Uterus (tissue), 4 donors: ENCODE measurements around the gene MOG. TPM values are rescaled to one million over a fixed set of nuclear protein-coding genes. Genes with fewer than 3 reads are reported as not detected.

Experiments
- DNase-seq, 2 donors: peaks; one replicate each; pipeline ENCODE4 v3.0.0-alpha.2; 2019 to 2020
- H3K27ac ChIP-seq, 2 donors: fragments of 200-600 bp; sonication (generic); 1 replicate in 1 of 2; 2 replicates in 1 of 2; pipeline ENCODE4 v1.5.1; 2016 to 2018
- H3K27me3 ChIP-seq, 2 donors: fragments of 200-600 bp; sonication (generic); one replicate each; pipeline ENCODE4 v1.5.1; 2018 to 2019; ENCODE audit warnings: control low read depth in 1 of 2
- H3K36me3 ChIP-seq, 2 donors: fragments of 200-600 bp; sonication (generic); one replicate each; pipeline ENCODE4 v1.5.1; 2019; ENCODE audit warnings: control low read depth in 1 of 2
- H3K4me1 ChIP-seq, 2 donors: fragments of 200-600 bp; sonication (generic); one replicate each; pipeline ENCODE4 v1.5.1; 2018 to 2019; ENCODE audit warnings: control low read depth in 1 of 2
- H3K4me3 ChIP-seq, 2 donors: fragments of 200-600 bp; sonication (generic); 1 replicate in 1 of 2; 2 replicates in 1 of 2; pipeline ENCODE4 v1.5.1; 2018 to 2019; ENCODE audit warnings: mild to moderate bottlenecking in 1 of 2
- H3K9me3 ChIP-seq, 2 donors: fragments of 200-600 bp; sonication (generic); one replicate each; pipeline ENCODE4 v1.5.1; 2019; ENCODE audit warnings: control low read depth in 1 of 2
- POLR2A ChIP-seq, 2 donors: fragments of 450-650 bp; IDR thresholded peaks; one replicate each; pipeline ENCODE4 v1.6.1; 2016; ENCODE audit warnings: antibody characterized with exemption in 2 of 2, mild to moderate bottlenecking in 1 of 2, moderate library complexity in 1 of 2
- intact Hi-C: fragments of 100-400 bp; cut with DNase I; formaldehyde crosslinking; loops from one replicate; pipeline ENCODE4 v1.15.1; 2023; ENCODE audit warnings: low total_unique reads
- total RNA-seq, 4 donors: library from RNA; depleted of rRNA in 3 of 4; stranded (reverse); fragments of >200 nt in 3 of 4; gene quantifications; one replicate each; pipeline versions ENCODE4 v1.1.0 to v1.2.4, GENCODE V29; 2014 to 2023
- TF ChIP-seq, protein P1 (sequence below), 4 experiments: fragments of 200-600 bp in 2 of 4; fragments of 450-650 bp in 2 of 4; sonication (generic) in 2 of 4; IDR thresholded peaks; one replicate each; pipeline ENCODE4 v1.5.1; 2016 to 2019; ENCODE audit warnings: antibody characterized with exemption in 4 of 4, mild to moderate bottlenecking in 2 of 4, moderate library complexity in 1 of 4
- donor health status: DM: yes; HTN: yes; CAD: no.

Gene MOG
- total RNA-seq, 4 donors from 2014 or later = not detected

DNA sequence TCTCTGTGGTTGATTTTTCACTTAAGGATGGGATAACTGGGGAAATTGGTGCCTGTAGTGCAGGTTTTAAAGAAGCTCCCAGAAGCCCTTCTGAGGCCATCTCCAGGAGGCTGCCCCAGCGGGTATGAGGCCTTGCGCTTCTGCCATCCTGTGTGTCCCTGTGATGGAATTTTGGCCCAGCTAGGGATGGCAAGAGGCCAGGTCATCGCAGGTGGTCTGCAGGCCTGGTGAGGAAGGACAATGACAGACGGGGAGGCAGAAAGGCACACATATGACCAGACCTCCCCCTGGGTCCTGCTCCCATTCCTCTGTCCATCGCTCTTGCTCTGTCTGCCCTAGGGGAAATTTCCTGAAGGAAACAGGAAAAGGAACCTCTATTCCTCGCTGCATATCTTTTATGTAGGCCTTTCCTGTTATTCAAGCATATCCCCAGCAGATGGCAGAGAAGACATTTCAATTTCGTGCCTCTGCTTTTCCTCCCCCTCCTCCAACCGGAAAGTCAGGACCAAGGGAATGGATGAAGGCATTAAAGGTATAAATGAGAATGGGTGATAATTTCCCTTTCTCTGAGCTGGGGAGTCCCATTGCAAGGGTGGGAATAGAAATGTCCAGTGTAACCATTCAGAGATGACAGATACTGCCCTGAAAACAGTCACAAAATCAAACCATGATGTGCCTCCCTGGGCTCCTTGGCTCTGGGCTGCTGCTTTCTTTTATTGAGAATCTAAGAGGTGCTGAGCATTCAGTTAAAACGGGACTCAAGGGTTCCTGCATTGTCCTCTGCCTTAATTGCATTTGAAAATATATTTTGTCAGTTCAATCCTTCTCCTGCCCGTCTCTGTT lies 48.7 kb downstream of the MOG start:
- Histone ChIP-seq H3K27me3 (no peaks in the 10 kb centered on the region), H3K27ac (no peak overlapping the region), H3K4me3 (no peak overlapping the region), H3K9me3 (no peaks in the 10 kb centered on the region), H3K4me1 (no peaks in the 10 kb centered on the region), H3K36me3 (no peaks in the 10 kb centered on the region)
- DNase-seq = peak in 1 of 2 donors; percentile 40
- TF ChIP-seq, protein P1, sequence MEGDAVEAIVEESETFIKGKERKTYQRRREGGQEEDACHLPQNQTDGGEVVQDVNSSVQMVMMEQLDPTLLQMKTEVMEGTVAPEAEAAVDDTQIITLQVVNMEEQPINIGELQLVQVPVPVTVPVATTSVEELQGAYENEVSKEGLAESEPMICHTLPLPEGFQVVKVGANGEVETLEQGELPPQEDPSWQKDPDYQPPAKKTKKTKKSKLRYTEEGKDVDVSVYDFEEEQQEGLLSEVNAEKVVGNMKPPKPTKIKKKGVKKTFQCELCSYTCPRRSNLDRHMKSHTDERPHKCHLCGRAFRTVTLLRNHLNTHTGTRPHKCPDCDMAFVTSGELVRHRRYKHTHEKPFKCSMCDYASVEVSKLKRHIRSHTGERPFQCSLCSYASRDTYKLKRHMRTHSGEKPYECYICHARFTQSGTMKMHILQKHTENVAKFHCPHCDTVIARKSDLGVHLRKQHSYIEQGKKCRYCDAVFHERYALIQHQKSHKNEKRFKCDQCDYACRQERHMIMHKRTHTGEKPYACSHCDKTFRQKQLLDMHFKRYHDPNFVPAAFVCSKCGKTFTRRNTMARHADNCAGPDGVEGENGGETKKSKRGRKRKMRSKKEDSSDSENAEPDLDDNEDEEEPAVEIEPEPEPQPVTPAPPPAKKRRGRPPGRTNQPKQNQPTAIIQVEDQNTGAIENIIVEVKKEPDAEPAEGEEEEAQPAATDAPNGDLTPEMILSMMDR (IDR thresholded peaks at IDR 0.05) = peak; percentile 47 to 80 (median 66)
- TF ChIP-seq POLR2A (IDR thresholded peaks at IDR 0.05) = no peak
- intact Hi-C loops = loop anchor here (10.0 kb wide), 1 partner anchor 129 kb away; no protein-coding TSS in a partner anchor

DNA sequence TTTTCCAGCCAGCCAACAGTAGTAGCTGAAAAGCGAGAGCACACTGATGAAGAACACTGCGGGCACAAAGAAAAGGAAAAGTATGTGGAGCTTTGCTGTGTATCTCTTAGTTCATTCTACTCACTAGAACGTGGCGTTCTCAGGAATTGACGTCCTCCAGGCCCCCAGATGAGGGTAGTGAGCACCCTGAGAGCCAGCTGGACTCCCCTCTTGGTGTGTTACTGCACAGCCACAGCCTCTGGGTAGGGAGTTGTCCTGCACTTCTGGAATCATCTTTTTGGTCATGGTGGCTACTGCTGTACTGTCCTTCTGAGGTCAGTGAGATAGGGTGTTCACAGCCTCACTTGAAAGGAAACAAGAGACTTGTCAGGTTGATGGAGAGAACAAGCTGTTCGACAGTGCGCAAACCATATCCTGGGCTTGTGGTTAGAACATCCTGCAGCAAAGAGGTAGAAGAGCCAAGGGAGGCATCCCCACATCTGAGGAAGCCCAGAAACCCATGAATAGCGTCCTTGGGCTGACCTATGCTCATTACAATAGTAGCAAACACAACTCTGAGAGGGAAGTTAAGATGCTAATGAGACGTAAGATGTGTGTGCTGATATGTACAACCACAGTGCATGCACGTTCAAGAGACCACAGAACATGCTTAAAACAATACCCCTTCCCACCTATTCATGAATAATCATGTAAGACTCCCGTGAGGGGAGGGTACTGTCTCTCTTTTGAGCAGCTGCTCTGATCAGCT lies 51.7 kb downstream of the MOG start:
- no peak for TF ChIP-seq POLR2A (IDR thresholded peaks at IDR 0.05)
- TF ChIP-seq, protein P1 (IDR thresholded peaks at IDR 0.05) = no peak
- H3K9me3 ChIP-seq = no peaks in the 10 kb centered on the region
- no peaks in the 10 kb centered on the region for H3K36me3 ChIP-seq
- DNase-seq = no peak
- H3K27me3 ChIP-seq = no peaks in the 10 kb centered on the region
- no peak overlapping the region for H3K4me3 ChIP-seq
- no peaks in the 10 kb centered on the region for H3K4me1 ChIP-seq
- intact Hi-C loops = loop anchor here (10.0 kb wide), 1 partner anchor 126 kb away; no protein-coding TSS in a partner anchor
- no peak overlapping the region for H3K27ac ChIP-seq

DNA sequence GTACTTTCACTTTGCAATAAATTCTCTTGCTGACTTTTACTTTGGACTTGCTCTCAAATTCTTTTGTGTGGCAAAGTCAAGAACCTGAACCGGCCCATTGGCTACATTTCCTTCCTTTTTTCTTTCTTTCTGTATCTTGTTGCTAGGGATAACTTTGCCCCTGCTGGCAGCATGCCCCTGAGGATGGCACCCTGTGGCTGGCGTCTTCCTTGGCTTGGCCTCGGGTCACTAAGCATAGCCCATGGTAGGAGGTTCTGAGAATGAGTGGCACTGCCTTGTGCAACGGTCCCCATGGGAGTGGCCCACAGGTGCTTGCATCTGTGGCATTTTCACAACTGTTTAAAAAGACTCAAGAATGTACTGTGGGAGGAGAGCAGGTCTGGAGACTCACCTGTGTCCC lies 52.3 kb downstream of the MOG start:
- Histone ChIP-seq H3K9me3 (no peaks in the 10 kb centered on the region), H3K4me1 (no peaks in the 10 kb centered on the region), H3K27me3 (no peaks in the 10 kb centered on the region), H3K36me3 (no peaks in the 10 kb centered on the region), H3K4me3 (no peak overlapping the region), H3K27ac (no peak overlapping the region)
- intact Hi-C loops = loop anchor here (10.0 kb wide), 1 partner anchor 126 kb away; no protein-coding TSS in a partner anchor
- no peak for DNase-seq
- no peak for TF ChIP-seq POLR2A (IDR thresholded peaks at IDR 0.05)
- TF ChIP-seq, protein P1 (IDR thresholded peaks at IDR 0.05) = no peak

DNA sequence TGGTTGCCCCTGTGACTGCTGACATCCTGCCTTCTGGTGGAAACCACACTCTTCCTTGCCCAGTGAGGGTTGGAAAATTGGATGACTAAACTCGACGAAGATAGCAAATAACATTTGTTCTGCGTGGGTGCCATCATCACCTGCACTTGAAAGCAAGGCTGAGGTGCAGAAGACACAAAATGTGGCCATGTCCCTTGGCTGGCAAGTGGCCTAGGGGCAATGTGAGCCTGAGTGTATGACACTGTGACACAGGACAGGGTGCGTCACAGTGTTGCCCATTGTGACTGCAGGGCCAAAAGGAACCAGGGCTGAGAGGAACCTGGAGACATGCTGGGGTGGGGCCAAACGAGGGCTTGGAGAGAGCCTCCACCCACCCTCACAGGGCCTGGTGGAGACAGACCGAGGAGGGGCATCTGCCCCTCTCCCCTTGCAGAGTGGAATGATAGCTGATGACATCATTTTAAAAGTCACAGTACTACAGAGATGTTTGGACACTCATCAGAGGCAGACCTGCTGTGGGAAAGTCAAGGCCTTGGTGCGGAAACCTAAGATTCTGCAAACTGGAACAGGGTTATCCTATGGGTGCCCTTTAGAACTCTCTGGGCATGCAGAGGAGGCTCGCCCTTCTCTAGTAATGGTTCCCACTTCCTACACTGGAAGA lies 53.5 kb downstream of the MOG start:
- intact Hi-C loops = no loop called here
- DNase-seq = no peak
- H3K9me3 ChIP-seq = no peaks in the 10 kb centered on the region

More for the DNA sequence above, 53.5 kb downstream of the MOG start:
- Histone ChIP-seq H3K27me3 (no peaks in the 10 kb centered on the region), H3K27ac (no peak overlapping the region), H3K4me3 (no peak overlapping the region), H3K4me1 (no peaks in the 10 kb centered on the region), H3K36me3 (no peaks in the 10 kb centered on the region)
- TF ChIP-seq, protein P1 (IDR thresholded peaks at IDR 0.05) = no peak
- TF ChIP-seq POLR2A (IDR thresholded peaks at IDR 0.05) = no peak
